ENCODE data around the gene RGS12. TPM values are rescaled to one million over a fixed set of nuclear protein-coding genes. Genes with fewer than 3 reads are reported as not detected.

RGS12 gene
- total and polyA plus RNA-seq, 2 experiments from 2014 or later = 9.3 to 13.2 TPM

DNA sequence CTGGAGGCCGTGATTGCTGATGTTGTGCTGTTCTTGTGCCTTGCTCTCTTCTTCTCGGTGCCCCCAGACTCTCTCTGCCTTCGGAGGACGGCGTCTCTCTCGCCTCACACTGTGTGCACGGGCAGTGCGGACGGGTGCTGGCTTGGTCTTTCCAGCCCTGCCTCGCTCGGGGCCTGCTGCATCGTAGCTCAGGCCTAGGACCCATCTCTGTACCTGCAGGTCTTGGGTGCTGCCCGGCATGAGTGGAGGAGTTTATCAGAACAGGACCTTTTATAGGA, 18.2 kb downstream of the RGS12 start:
- DNase-seq = no peak
- no peak for TF ChIP-seq EZH2phosphoT487 (IDR thresholded peaks at IDR 0.05; ENCODE audit: insufficient read depth, low read depth)
- TF ChIP-seq EZH2 (IDR thresholded peaks at IDR 0.05; ENCODE audit: insufficient read depth, poor library complexity, severe bottlenecking) = no peak

GRCh38 chr4:3311489-3312171, 18.8 kb downstream of the RGS12 start:
- Histone ChIP-seq H3K9me3 (ENCODE audit: low read depth) (no peaks in the 10 kb centered on the region), H3K4me2 (ENCODE audit: unreplicated experiment) (no peak overlapping the region), H3F3A (ENCODE audit: insufficient read depth) (no peaks in the 10 kb centered on the region), H3K79me2 (ENCODE audit: insufficient read depth) (peaks cover 3% of the 10 kb centered on the region; the same call in 1 of the 2 replicates), H4K20me1 (ENCODE audit: insufficient read depth) (no peaks in the 10 kb centered on the region), H3K27ac (no peak overlapping the region), H3K4me3 (no peak overlapping the region), H3K9me2 (ENCODE audit: insufficient read depth) (no peaks in the 10 kb centered on the region), H3K4me1 (ENCODE audit: insufficient read depth) (no peaks in the 10 kb centered on the region), H3K36me3 (ENCODE audit: low read depth) (no peaks in the 10 kb centered on the region), H2AFZ (no peak overlapping the region), H3K9ac (no peak overlapping the region), H3K27me3 (replicated peaks; ENCODE audit: insufficient read depth) (no peaks in the 10 kb centered on the region)
- in situ Hi-C loops (cut with MboI) = no loop called here
- WGBS, 2 experiments (ENCODE audit: low coverage in 1 of 2, low lambda C conversion rate in 2 of 2, missing lambda C conversion rate in 2 of 2) = 88 to 90% methylated on average over 13 of the region's 13 CpGs
- no peak for DNase-seq
- no peak for TF ChIP-seq EZH2phosphoT487 (IDR thresholded peaks at IDR 0.05; ENCODE audit: insufficient read depth, low read depth)
- no peak for TF ChIP-seq EZH2 (IDR thresholded peaks at IDR 0.05; ENCODE audit: insufficient read depth, poor library complexity, severe bottlenecking)

More for the DNA sequence above, 18.2 kb downstream of the RGS12 start:
- Histone ChIP-seq H3K36me3 (ENCODE audit: low read depth) (no peaks in the 10 kb centered on the region), H3K4me1 (ENCODE audit: insufficient read depth) (no peaks in the 10 kb centered on the region), H3K27me3 (replicated peaks; ENCODE audit: insufficient read depth) (no peaks in the 10 kb centered on the region), H3K9me3 (ENCODE audit: low read depth) (no peaks in the 10 kb centered on the region), H4K20me1 (ENCODE audit: insufficient read depth) (no peaks in the 10 kb centered on the region), H3F3A (ENCODE audit: insufficient read depth) (no peaks in the 10 kb centered on the region), H3K4me3 (no peak overlapping the region), H3K79me2 (ENCODE audit: insufficient read depth) (peaks cover 5% of the 10 kb centered on the region; the same call in 1 of the 2 replicates), H3K9ac (no peak overlapping the region), H2AFZ (no peak overlapping the region), H3K4me2 (ENCODE audit: unreplicated experiment) (no peak overlapping the region), H3K9me2 (ENCODE audit: insufficient read depth) (no peaks in the 10 kb centered on the region), H3K27ac (no peak overlapping the region)
- in situ Hi-C loops (cut with MboI) = no loop called here
- WGBS, 2 experiments (ENCODE audit: low coverage in 1 of 2, low lambda C conversion rate in 2 of 2, missing lambda C conversion rate in 2 of 2) = 95 to 96% methylated on average over 13 of the region's 13 CpGs

DNA sequence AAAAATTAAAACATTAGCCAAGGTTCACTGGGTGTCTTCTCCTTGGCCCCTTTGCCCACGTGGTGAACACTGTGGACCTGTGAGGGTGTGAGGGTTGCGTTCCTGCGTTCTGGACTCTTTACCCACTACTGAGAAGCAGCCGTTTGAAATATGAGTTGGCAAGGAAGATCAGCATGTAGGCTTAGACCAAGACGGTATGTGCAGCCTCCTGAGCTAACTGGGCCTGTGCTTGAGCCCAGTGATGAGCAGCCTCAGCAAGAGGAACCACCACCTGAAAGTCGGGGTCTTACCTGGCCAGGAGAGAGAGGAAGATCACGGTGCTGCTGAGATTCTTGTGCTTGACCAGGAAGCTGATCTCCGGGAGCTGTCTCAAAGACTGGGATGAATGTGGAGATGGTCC, 19.5 kb downstream of the RGS12 start:
- peaks cover 3% of the 10 kb centered on the region; the same call in 1 of the 2 replicates for H3K79me2 ChIP-seq (ENCODE audit: insufficient read depth)
- H3K36me3 ChIP-seq (ENCODE audit: low read depth) = no peaks in the 10 kb centered on the region; the same call in 1 of the 2 replicates
- H3K4me3 ChIP-seq = no peak overlapping the region
- H3K9ac ChIP-seq = no peak overlapping the region
- TF ChIP-seq EZH2 (IDR thresholded peaks at IDR 0.05; ENCODE audit: insufficient read depth, poor library complexity, severe bottlenecking) (no peak), EZH2phosphoT487 (IDR thresholded peaks at IDR 0.05; ENCODE audit: insufficient read depth, low read depth) (no peak)
- no peaks in the 10 kb centered on the region for H3K9me3 ChIP-seq (ENCODE audit: low read depth)
- no peak overlapping the region for H2AFZ ChIP-seq
- no peaks in the 10 kb centered on the region for H4K20me1 ChIP-seq (ENCODE audit: insufficient read depth)
- no peaks in the 10 kb centered on the region for H3K9me2 ChIP-seq (ENCODE audit: insufficient read depth)
- H3K27me3 ChIP-seq (replicated peaks; ENCODE audit: insufficient read depth) = no peaks in the 10 kb centered on the region
- no peaks in the 10 kb centered on the region for H3F3A ChIP-seq (ENCODE audit: insufficient read depth)
- in situ Hi-C loops (cut with MboI) = no loop called here
- 88 to 91% methylated on average over 8 of the region's 8 CpGs for WGBS, 2 experiments (ENCODE audit: low coverage in 1 of 2, low lambda C conversion rate in 2 of 2, missing lambda C conversion rate in 2 of 2)
- no peak overlapping the region for H3K4me2 ChIP-seq (ENCODE audit: unreplicated experiment)
- DNase-seq = no peak
- H3K27ac ChIP-seq = no peak overlapping the region
- H3K4me1 ChIP-seq (ENCODE audit: insufficient read depth) = no peaks in the 10 kb centered on the region

DNA sequence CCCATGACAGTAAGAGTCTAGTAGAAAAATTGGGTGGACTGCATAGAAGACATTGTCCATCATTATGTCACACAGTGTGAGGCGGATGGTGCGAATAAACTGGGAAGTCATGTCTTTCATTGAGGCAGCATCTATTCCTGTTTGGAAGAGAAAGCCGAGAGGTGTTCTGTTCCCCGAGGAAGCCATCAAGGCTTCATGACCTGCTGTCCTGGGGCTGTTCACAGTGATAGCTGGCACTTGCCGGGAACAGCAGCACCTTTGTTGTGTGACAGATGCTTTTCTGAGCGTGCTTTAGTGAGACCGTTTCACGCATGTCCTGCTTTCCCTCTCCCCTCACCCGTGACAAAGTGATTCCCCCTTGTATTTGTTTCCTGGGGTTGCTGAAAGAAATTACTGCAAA, 20.3 kb downstream of the RGS12 start:
- H3K9ac ChIP-seq = no peak overlapping the region
- H3K27ac ChIP-seq = no peak overlapping the region
- no peak for DNase-seq
- no peak overlapping the region for H3K4me2 ChIP-seq (ENCODE audit: unreplicated experiment)
- no peaks in the 10 kb centered on the region for H3F3A ChIP-seq (ENCODE audit: insufficient read depth)
- no peak overlapping the region for H2AFZ ChIP-seq
- 96 to 98% methylated on average over 9 of the region's 9 CpGs for WGBS, 2 experiments (ENCODE audit: low coverage in 1 of 2, low lambda C conversion rate in 2 of 2, missing lambda C conversion rate in 2 of 2)
- TF ChIP-seq EZH2 (IDR thresholded peaks at IDR 0.05; ENCODE audit: insufficient read depth, poor library complexity, severe bottlenecking) = no peak
- TF ChIP-seq EZH2phosphoT487 (IDR thresholded peaks at IDR 0.05; ENCODE audit: insufficient read depth, low read depth) = no peak
- H3K4me1 ChIP-seq (ENCODE audit: insufficient read depth) = no peaks in the 10 kb centered on the region
- no peaks in the 10 kb centered on the region for H3K9me2 ChIP-seq (ENCODE audit: insufficient read depth)
- no peaks in the 10 kb centered on the region; the same call in 1 of the 2 replicates for H3K36me3 ChIP-seq (ENCODE audit: low read depth)
- in situ Hi-C loops (cut with MboI) = no loop called here
- no peaks in the 10 kb centered on the region for H4K20me1 ChIP-seq (ENCODE audit: insufficient read depth)
- 0 out of 2 replicates have a peak, but pooled peaks cover 3% of the 10 kb centered on the region for H3K79me2 ChIP-seq (ENCODE audit: insufficient read depth)
- no peaks in the 10 kb centered on the region for H3K9me3 ChIP-seq (ENCODE audit: low read depth)
- no peaks in the 10 kb centered on the region for H3K27me3 ChIP-seq (replicated peaks; ENCODE audit: insufficient read depth)
- no peak overlapping the region for H3K4me3 ChIP-seq

Measured in GM23248 (cell line).